NT2/D1 (cell line): ENCODE measurements around the gene SREK1.

Source experiments
- SUZ12 ChIP-seq: IDR thresholded peaks from 2 replicates; pipeline ENCODE4 v1.6.1; 2011; ENCODE audit not compliant: insufficient read length, insufficient read depth; ENCODE audit errors: extremely low read depth
- YY1 ChIP-seq: IDR thresholded peaks from 2 replicates; pipeline ENCODE4 v1.6.1; 2011; ENCODE audit not compliant: insufficient read length, insufficient read depth
- ZNF274 ChIP-seq: IDR thresholded peaks from 2 replicates; pipeline ENCODE4 v1.6.1; 2011; ENCODE audit warnings: mild to moderate bottlenecking, low read depth, low read length

GRCh38 chr5:66179297-66180051 is 35.4 kb downstream of the SREK1 start:
- TF ChIP-seq SUZ12 (no peak), ZNF274 (no peak), YY1 (no peak)
